Smooth muscle cell of the brain vasculature (primary cell): ENCODE measurements around the gene CXCL9.
"Not testable (repeated sequence)": the region's sequence is repeated elsewhere in the genome, so short reads cannot be mapped to it uniquely, and the experiment has no call there.

ENCODE experiments used
- DNase-seq: peaks from one replicate; pipeline ENCODE4 v3.0.0-alpha.2; 2012; ENCODE audit warnings: low read depth, low spot score

Gene CXCL9

GRCh38 chr4:75958546-75958945 is 48.8 kb downstream of the CXCL9 start:
- DNase-seq = not testable (repeated sequence)

- not testable (repeated sequence) for DNase-seq
These were observed 52.5 kb downstream of the CXCL9 start for GRCh38 chr4:75954811-75955210.

- no peak for DNase-seq
These were observed 53.8 kb downstream of the CXCL9 start for GRCh38 chr4:75953509-75953908.
